Stimulated activated CD4-positive, alpha-beta T cell treated with anti-CD3 and anti-CD28 coated beads, Interleukin-15, amount 100 ng/mL, for 48 hours (primary cell): ENCODE results near the gene ACSM6.
A peak's percentile ranks its signal among the peaks of the same experiment; 100 is the strongest.
"Not testable (repeated sequence)": the region's sequence is repeated elsewhere in the genome, so short reads cannot be mapped to it uniquely, and the experiment has no call there.

Experiments
- DNase-seq, 2 donors: peaks; one replicate each; pipeline ENCODE4 v3.0.0-alpha.2; 2020; ENCODE audit warnings: low read depth in 2 of 2

ACSM6 gene

GRCh38 chr10:95217476-95217875, 23.4 kb downstream of the ACSM6 start:
- no peak for DNase-seq

DNA sequence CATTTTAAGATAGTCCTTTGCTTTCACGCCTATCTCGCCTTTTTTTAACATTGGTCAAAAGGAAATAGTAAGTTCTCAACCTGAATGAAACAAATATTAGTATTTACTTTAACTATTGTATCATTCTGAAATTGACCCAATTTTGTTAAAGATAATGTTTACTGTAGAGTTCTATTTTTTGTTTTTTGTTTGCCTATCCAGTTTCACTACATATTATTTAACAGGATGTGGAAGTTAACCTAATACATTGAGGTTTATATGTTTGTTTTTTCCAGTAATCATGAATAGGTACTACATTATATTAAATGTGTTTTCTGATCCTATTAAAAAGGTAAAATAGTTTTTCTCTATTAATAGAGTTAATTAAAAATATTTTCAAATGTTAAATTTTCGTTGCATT, 26.5 kb downstream of the ACSM6 start:
- no peak for DNase-seq

DNA sequence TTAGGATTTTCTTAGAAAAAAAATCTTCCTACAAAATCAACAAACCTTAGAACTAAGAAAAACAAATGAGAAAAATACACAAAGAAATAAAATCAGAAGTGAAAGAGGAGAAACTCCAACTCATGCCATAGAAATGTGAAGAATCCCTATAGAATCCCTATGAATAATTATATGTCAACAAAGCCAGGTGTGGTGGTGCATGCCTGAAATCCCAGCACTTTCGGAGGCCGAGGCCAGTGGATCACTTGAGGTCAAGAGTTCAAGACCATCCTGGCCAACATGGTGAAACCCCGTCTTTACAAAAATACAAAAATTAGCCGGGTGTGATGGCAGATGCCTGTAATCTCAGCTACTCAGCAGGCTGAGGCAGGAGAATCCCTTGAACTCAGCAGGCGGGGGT, 27.1 kb downstream of the ACSM6 start:
- DNase-seq: no peak

DNA sequence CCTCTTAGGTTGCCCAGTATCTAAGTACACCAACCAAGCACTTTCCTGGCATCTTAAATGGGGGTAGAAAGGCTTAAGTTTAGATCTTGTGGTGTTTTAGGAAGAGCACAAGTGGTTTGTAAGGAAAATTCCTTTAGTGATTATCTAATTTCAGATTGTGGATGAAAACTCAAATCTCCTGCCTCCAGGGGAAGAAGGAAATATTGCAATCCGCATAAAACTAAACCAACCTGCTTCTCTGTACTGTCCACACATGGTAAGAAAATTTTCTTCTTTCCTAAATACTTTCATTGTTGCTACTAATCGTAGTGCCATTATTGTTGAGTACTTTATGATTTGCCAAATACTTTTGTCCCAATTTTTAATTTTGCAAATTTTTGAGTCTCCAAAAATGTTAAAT, 31.1 kb downstream of the ACSM6 start:
- DNase-seq: no peak

- DNase-seq: not testable (repeated sequence)
Measured at GRCh38 chr10:95228934-95229723, 35.1 kb downstream of the ACSM6 start.

DNA sequence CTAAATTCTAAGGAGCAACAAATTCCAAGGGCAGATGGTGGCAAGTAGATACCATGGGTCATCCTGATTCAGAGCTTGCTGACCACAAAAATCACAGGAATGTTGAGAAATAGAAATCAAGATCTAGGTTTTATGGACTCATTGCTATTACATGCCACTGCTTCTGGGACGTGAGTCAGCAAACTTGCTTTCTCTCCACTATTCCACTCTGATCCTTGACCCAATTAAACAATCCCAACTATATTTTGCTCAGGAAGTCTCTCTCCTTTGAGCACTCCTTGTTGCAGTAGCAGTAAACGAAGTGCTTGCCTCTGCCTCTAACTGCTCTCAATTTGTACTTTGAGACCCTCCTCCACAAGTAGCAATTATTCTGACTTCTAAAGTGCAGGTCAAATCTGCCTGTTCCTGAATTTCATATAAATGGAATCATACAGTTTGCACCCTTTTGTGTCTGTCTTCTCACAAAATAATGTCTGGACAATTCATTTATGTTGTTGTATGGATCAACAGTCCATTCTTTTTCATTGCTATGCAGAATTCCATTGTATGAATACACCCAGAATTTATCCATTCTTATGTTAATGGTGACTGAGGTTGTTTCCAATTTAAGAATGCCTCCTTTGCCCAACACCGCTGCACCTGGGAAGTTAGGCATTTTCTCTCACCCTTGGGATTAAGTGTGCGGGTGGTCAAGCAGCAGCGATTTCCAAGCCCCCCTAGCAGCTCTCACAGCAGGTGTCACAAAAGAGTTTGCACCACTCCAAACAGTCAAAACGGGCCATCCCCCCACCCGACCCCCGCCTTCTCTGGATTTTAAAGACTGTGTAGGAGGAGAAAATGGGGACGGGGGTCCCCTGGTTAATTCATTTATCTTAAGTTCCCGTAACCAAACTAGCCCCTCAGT, 35.9 kb downstream of the ACSM6 start:
- no peak for DNase-seq

DNA sequence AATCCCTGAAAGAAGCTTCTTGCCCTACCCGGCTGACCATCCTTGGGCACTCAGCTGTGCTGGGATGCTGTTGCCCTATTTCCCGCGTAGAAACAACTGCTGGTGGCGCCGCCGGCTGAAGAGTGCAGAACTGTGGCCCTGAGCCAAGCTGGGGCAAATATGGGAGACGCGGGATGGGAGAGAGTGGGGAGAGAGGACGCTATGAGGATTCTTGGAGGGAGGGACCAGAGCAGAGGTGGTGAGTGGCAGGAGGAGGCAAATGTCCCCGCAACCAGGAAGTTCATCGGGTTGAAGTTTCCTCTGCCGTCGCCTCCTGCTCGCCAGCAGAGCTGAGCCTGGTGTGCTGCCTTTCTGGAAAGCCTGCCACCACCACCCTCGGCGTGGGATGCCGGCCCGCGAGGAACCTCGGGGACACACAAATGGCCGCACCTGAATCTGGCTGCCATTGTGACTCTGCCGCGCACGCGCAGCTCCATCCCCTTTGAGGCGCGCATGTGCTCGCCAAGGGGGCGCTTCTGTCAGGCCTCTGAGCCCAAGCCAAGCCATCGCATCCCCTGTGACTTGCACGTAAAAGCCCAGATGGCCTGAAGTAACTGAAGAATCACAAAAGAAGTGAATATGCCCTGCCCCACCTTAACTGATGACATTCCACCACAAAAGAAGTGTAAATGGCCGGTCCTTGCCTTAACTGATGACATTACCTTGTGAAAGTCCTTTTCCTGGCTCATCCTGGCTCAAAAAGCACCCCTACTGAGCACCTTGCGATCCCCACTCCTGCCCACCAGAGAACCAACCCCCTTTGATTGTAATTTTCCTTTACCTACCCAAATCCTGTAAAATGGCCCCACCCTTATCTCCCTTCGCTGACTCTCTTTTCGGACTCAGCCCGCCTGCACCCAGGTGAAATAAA, 36.9 kb downstream of the ACSM6 start:
- peak; percentile 16 to 40 for DNase-seq

- no peak for DNase-seq
Measured at GRCh38 chr10:95233377-95234034, 39.5 kb downstream of the ACSM6 start.

GRCh38 chr10:95234951-95235350, 40.9 kb downstream of the ACSM6 start:
- no peak for DNase-seq

DNA sequence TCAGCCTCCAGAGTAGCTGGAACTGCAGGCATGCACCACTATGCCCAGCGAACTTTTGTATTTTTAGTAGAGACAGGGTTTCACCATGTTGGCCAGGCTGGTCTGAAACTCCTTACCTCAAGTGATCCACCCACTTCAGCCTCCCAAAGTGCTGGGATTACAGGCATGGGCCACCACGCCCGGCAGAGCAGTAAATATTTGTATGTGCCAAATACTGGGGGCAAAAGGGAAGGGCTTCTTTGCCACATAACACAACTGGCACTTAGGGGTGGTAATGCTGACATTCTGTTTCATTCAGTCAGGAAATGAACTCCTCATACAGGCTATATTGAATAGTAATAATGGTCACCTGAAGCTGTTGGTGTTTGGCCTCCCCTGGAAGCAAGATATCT, 41.6 kb downstream of the ACSM6 start:
- DNase-seq: no peak

- peak in 1 of 2 donors; percentile 17 for DNase-seq
Measured at GRCh38 chr10:95236068-95236903, 42.2 kb downstream of the ACSM6 start.

- no peak for DNase-seq
Measured at GRCh38 chr10:95237376-95238170, 43.5 kb downstream of the ACSM6 start.

DNA sequence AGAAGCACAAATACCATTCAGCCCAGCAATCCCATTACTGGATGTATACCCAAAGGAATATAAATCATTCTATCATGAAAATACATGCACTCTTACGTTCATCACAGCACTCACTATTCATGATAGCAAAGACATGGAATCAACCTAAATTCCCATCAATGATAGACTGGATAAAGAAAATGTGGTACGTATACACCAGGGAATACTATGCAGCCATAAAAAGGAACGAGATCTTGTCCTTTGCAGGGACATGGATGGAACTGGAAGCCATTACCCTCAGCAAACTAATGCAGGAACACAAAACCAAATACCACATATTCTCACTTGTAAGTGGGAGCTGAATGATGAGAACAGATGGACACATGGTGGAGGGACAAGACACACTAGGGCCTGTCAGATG, 46.1 kb downstream of the ACSM6 start:
- DNase-seq: not testable (repeated sequence)

DNA sequence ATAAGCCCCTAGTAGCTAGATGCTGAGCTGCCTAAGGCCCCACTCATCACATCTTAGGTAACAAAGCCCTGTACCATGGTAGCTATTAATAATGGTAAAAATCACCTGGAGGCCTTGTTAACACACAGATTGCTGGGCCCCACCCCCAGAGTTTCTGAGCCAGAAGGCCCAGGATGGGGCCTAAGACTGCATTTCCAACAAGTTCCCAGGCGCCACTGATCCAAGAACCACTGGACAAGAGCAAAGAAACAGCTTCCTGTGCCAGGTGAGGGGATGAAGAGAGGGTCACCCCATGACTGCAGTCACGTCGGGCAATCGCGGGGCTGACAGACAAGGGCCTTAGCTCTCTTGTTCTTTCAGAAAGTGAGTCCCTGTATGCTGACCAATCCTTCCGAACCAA, 46.8 kb downstream of the ACSM6 start:
- no peak for DNase-seq

GRCh38 chr10:95241533-95241932, 47.5 kb downstream of the ACSM6 start:
- DNase-seq: no peak

- no peak for DNase-seq
Measured at GRCh38 chr10:95242581-95243317, 48.7 kb downstream of the ACSM6 start.

DNA sequence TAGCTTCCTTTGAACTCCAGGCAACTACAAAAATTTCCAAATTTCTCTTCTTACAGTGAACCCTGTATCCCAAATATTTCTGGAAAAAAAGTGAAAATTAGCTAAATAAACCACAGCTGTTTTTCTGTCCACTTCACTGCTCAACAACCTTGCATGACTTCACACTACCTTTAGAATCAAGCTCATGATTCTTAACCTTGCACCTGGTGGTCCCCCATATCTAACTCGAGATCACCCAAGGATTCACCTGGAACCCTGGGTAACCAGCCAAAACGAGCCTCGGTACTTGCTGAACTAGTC, 49.2 kb downstream of the ACSM6 start:
- DNase-seq: no peak

GRCh38 chr10:95244152-95244551, 50.1 kb downstream of the ACSM6 start:
- DNase-seq: no peak

- no peak for DNase-seq
Measured at GRCh38 chr10:95245425-95246055, 51.5 kb downstream of the ACSM6 start.
